Stimulated activated naive CD8-positive, alpha-beta T cell treated with anti-CD3 and anti-CD28 coated beads, Interleukin-15, Interleukin-2, amounts not matched to agents 100 ng/mL and 50 ng/mL, for 24 hours (primary cell): ENCODE measurements around the gene TGFBR2.

Source experiments
- H3K27ac Mint-ChIP-seq: one replicate; pipeline ENCODE4 v1.8.0; 2021; ENCODE audit warnings: mild to moderate bottlenecking, mixed read lengths
- H3K27me3 Mint-ChIP-seq: one replicate; pipeline ENCODE4 v1.8.0; 2021; ENCODE audit warnings: mixed read lengths
- H3K36me3 Mint-ChIP-seq: one replicate; pipeline ENCODE4 v1.8.0; 2021; ENCODE audit warnings: low read depth, mixed read lengths
- H3K4me1 Mint-ChIP-seq: one replicate; pipeline ENCODE4 v1.8.0; 2021; ENCODE audit warnings: low read depth, mixed read lengths
- H3K4me3 Mint-ChIP-seq: one replicate; pipeline ENCODE4 v1.8.0; 2021; ENCODE audit warnings: mild to moderate bottlenecking, mixed read lengths
- H3K9me3 Mint-ChIP-seq: one replicate; pipeline ENCODE4 v1.8.0; 2021; ENCODE audit warnings: mixed read lengths

Gene TGFBR2

GRCh38 chr3:30672959-30673358 is 66.6 kb downstream of the TGFBR2 start:
- Mint-ChIP-seq H3K9me3 (peaks cover 4% of the 10 kb centered on the region), H3K4me3 (no peak overlapping the region), H3K36me3 (peaks cover 100% of the 10 kb centered on the region), H3K27ac (peak overlapping the region; percentile 86), H3K27me3 (no peaks in the 10 kb centered on the region), H3K4me1 (peaks cover 96% of the 10 kb centered on the region)

- Mint-ChIP-seq H3K36me3 (peaks cover 100% of the 10 kb centered on the region), H3K4me3 (peak overlapping the region; percentile 2), H3K27me3 (no peaks in the 10 kb centered on the region), H3K4me1 (peaks cover 94% of the 10 kb centered on the region), H3K27ac (peak overlapping the region; percentile 42), H3K9me3 (peaks cover 4% of the 10 kb centered on the region)
Observed at GRCh38 chr3:30673425-30674341, 67.3 kb downstream of the TGFBR2 start.

- Mint-ChIP-seq H3K9me3 (peaks cover 2% of the 10 kb centered on the region), H3K27ac (peak overlapping the region; percentile 64), H3K4me3 (no peak overlapping the region), H3K27me3 (no peaks in the 10 kb centered on the region), H3K4me1 (peaks cover 94% of the 10 kb centered on the region), H3K36me3 (peaks cover 97% of the 10 kb centered on the region)
Observed at GRCh38 chr3:30675006-30675405, 68.6 kb downstream of the TGFBR2 start.

GRCh38 chr3:30675774-30676173 is 69.4 kb downstream of the TGFBR2 start:
- peaks cover 97% of the 10 kb centered on the region for H3K36me3 Mint-ChIP-seq
- no peak overlapping the region for H3K4me3 Mint-ChIP-seq
- H3K9me3 Mint-ChIP-seq: no peaks in the 10 kb centered on the region
- H3K4me1 Mint-ChIP-seq: peaks cover 94% of the 10 kb centered on the region
- H3K27ac Mint-ChIP-seq: peak overlapping the region; percentile 53
- H3K27me3 Mint-ChIP-seq: no peaks in the 10 kb centered on the region

DNA sequence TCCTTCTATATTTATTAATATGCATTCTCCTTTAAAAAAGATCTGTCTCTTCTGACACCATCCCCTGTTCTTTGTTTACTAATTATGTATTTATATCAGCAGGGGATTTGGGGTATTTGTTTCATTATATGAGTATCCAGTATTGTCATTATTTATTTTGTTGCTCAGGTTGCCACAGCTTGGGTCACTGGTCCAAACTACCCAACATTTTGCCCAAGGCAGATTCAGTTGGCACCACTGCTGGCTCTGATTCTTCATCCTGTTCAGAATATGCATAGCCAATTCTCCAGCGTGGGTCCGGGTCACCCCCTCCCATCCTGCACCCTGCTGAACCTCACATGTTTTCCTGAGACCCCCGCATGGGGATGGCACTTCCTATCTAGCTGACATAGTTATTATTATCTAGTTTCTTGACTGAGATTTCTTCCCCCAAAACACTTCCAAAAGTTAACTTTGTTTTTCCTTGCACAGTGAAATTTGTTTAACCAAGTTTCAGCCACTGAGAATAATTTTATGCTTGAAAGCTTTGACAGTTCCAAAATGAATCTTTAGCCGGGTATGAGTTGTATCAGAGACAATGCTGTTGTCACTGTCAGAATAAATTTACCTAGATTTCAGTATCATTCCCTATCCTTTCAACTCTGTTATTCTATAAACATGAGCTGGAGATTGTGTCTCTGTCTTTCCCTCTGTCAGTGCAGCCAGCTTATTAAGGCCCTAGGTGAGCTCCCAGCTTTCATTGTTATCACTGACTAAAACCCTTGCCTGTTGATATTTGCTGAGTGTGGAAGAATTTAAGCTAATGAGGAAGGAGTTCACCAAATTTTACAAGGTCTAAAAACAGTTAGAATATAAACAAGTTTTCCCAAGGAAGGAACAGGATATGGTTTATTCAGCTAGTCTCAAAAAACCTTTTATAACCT is 70.3 kb downstream of the TGFBR2 start:
- H3K27me3 Mint-ChIP-seq: no peaks in the 10 kb centered on the region

GRCh38 chr3:30677347-30677685 is 70.9 kb downstream of the TGFBR2 start:
- peaks cover 94% of the 10 kb centered on the region for H3K4me1 Mint-ChIP-seq
- no peaks in the 10 kb centered on the region for H3K9me3 Mint-ChIP-seq
- H3K27ac Mint-ChIP-seq: peak overlapping the region; percentile 54
- no peaks in the 10 kb centered on the region for H3K27me3 Mint-ChIP-seq
- H3K36me3 Mint-ChIP-seq: peaks cover 97% of the 10 kb centered on the region
- H3K4me3 Mint-ChIP-seq: no peak overlapping the region

More for the DNA sequence above, 70.3 kb downstream of the TGFBR2 start:
- Mint-ChIP-seq H3K36me3 (peaks cover 97% of the 10 kb centered on the region), H3K4me1 (peaks cover 94% of the 10 kb centered on the region), H3K4me3 (no peak overlapping the region), H3K27ac (peak overlapping the region; percentile 39), H3K9me3 (no peaks in the 10 kb centered on the region)

GRCh38 chr3:30679045-30679444 is 72.6 kb downstream of the TGFBR2 start:
- Mint-ChIP-seq H3K4me3 (no peak overlapping the region), H3K9me3 (peaks cover 2% of the 10 kb centered on the region), H3K4me1 (peaks cover 94% of the 10 kb centered on the region), H3K27me3 (no peaks in the 10 kb centered on the region), H3K36me3 (peaks cover 93% of the 10 kb centered on the region), H3K27ac (peak overlapping the region; percentile 76)

DNA sequence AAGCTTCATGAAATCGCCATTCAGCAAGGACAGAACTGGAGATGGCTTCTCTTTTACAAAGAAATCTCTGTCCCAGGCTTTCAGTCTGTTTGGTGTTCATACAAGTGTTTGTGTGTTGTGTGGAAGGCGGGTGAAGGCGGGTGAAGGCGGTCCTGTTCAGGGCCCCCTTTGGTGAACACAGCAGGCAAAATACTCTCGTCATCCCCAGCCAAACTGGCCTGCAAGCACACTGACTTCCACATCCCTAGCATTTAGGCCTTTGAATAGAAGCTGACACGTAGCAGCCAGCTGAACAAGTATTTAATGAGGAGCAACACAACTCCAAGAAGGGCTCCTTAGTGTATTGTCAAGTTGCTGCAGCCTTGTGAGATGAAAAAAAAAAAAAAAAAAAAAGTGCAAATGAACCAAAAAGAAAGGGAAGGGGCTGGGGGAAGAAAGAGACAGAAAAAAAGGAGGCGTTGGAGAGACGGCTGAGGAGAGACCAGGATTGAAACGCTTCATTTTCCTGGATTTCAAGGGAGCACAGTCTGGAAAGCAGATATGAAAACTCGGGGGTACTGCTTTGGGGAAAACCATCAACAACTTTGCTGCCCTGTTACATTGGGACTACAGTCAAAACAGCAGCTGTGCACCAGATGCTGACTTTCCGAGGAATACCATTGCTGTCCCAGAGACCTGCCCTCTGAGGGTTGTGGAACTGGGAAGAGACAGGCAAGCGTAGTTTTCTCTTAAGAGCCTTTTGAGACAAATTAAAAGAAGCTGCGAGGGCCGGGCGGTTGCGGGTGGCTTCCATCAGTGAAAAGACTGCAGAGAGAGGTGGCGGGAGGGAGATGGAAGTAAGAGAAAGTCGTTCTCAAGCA is 74.6 kb downstream of the TGFBR2 start:
- no peaks in the 10 kb centered on the region for H3K27me3 Mint-ChIP-seq

GRCh38 chr3:30681649-30682211 is 75.3 kb downstream of the TGFBR2 start:
- H3K4me3 Mint-ChIP-seq: peak overlapping the region; percentile 27

More for the DNA sequence above, 74.6 kb downstream of the TGFBR2 start:
- Mint-ChIP-seq H3K4me1 (peaks cover 97% of the 10 kb centered on the region), H3K27ac (peak overlapping the region; percentile 84), H3K4me3 (peak overlapping the region; percentile 27), H3K36me3 (peaks cover 93% of the 10 kb centered on the region), H3K9me3 (peaks cover 3% of the 10 kb centered on the region)

DNA sequence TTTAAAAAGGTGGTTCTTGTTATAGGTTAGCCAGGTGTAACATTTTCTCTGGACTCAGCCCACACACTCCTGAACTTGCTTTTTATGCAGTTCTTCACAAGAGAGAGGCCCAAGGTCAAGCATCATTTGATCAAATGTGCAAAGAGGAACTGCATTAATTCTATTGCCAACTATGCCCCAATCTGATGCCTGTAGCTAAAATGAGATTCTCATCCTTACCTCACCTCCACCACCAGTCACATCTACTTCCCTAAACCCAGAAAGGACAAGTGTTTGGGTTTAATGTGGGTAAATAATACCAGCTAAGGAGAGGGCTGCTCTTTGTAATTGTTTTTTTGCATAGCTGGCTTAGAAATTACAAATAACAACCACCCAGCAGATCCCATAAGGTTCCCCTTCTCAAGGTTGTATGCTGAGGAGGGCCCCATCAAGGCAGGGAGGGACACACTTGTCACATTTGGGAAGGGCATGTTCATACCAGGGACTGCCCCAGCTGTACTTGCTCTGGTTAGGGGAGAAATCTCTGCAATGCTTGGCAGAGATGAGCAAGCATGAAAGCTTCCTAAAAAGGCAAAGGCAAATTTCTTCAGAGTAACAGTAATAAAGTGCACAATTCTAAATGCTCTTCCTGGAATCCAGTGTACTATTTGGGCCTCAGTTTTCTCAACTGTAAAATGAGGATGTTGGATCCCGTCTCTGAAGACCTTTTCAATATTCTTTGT is 76.2 kb downstream of the TGFBR2 start:
- H3K9me3 Mint-ChIP-seq: peaks cover 3% of the 10 kb centered on the region
- peak overlapping the region; percentile 27 for H3K4me3 Mint-ChIP-seq
- H3K27ac Mint-ChIP-seq: peak overlapping the region; percentile 84
- no peaks in the 10 kb centered on the region for H3K27me3 Mint-ChIP-seq
- H3K36me3 Mint-ChIP-seq: peaks cover 92% of the 10 kb centered on the region
- peaks cover 97% of the 10 kb centered on the region for H3K4me1 Mint-ChIP-seq

More at GRCh38 chr3:30681649-30682211, 75.3 kb downstream of the TGFBR2 start:
- Mint-ChIP-seq H3K27me3 (no peaks in the 10 kb centered on the region), H3K27ac (peak overlapping the region; percentile 84), H3K4me1 (peaks cover 97% of the 10 kb centered on the region), H3K9me3 (peaks cover 3% of the 10 kb centered on the region), H3K36me3 (peaks cover 93% of the 10 kb centered on the region)

- Mint-ChIP-seq H3K27ac (peak overlapping the region; percentile 70), H3K36me3 (peaks cover 92% of the 10 kb centered on the region), H3K27me3 (no peaks in the 10 kb centered on the region), H3K4me3 (no peak overlapping the region), H3K9me3 (peaks cover 3% of the 10 kb centered on the region), H3K4me1 (peaks cover 99% of the 10 kb centered on the region)
Observed at GRCh38 chr3:30683769-30684168, 77.4 kb downstream of the TGFBR2 start.

GRCh38 chr3:30684356-30684755 is 78.0 kb downstream of the TGFBR2 start:
- no peaks in the 10 kb centered on the region for H3K27me3 Mint-ChIP-seq
- peaks cover 99% of the 10 kb centered on the region for H3K4me1 Mint-ChIP-seq
- H3K27ac Mint-ChIP-seq: peak overlapping the region; percentile 86
- peaks cover 92% of the 10 kb centered on the region for H3K36me3 Mint-ChIP-seq
- H3K4me3 Mint-ChIP-seq: no peak overlapping the region
- H3K9me3 Mint-ChIP-seq: peaks cover 3% of the 10 kb centered on the region

DNA sequence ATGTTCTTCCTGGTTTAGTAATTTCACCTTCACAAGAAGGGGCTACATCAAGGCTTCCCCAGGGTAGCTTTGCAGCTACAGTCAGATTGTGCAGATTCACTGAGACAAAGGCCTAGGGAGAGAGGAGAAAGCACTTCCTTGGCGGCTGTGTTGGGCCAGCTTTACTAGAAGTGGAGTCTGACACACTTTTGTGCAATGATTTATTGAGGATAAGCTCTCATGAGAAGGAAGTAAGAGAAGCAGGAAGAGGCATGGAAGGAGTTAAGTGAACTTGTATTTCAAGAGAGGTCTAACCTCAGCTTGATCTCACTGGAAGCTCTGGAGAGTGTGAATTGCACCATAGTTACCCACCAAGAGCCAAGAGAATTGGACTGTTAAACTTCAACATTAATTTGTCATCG is 78.9 kb downstream of the TGFBR2 start:
- Mint-ChIP-seq H3K36me3 (peaks cover 93% of the 10 kb centered on the region), H3K9me3 (peaks cover 3% of the 10 kb centered on the region), H3K27ac (peak overlapping the region; percentile 86), H3K27me3 (no peaks in the 10 kb centered on the region), H3K4me3 (no peak overlapping the region), H3K4me1 (peaks cover 100% of the 10 kb centered on the region)
